Measurements from ENCODE around the gene RBX1. TPM values are rescaled to one million over a fixed set of nuclear protein-coding genes. Genes with fewer than 3 reads are reported as not detected.
"Not testable (repeated sequence)": the region's sequence is repeated elsewhere in the genome, so short reads cannot be mapped to it uniquely, and the experiment has no call there.

The RBX1 gene
- polyA plus RNA-seq (2013): 34.5 TPM

DNA sequence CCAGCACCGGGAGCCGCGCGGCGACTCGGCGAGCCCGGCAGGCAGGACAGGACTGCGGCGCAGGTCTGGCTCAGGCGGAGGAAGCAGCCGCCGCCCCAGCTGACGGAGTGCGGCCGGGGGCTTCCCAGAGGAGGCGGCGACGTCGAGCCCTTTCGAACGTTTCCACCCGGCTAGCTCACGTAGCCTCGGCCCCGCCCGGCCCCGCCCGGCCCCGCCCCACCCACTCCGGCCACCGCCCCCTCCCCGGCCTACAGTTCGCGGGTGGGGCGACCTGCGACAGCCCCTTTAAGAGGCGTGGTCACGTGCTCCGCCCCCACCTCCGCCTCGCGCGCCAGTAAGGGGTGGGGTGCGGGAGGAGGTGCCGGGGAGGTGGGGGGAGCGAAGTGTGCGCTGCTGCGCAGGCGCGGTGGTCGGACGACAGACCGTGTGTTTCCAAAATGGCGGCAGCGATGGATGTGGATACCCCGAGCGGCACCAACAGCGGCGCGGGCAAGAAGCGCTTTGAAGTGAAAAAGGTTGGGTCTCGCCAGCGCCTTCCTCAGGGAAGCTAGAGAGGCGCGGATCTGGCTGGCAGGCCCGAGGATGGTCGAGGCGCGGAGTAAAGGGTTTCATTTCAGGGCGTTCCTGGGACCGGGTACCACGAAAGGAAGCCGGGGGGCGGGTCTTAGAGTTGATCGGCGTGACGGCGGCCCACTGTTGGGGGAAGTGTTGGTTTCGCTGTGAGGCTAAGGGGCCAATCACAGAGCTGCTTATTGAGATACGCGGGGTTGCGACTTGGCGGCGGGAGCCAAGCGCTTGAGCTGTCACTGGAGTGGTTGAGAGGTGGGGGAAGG, at the start of gene RBX1:
TSS of gene RBX1 (plus strand) at position 417 of the 833 bp plus-strand sequence. CDS start at position 438, 21 bp downstream.
- ChIA-PET POLR2A (interaction anchor here (0.6 to 2.3 kb wide), 11 partner anchors 8 to 146 kb away, joined by 3 to 27 read pairs (median 3); partner anchors contain the start of gene EP300), CTCF (interaction anchor here (1.0 to 2.8 kb wide), 3 partner anchors 16 to 142 kb away, joined by 3 to 18 read pairs (median 11); partner anchors contain the start of gene EP300)
- Histone ChIP-seq H3K4me1 (ENCODE audit: control extremely low read depth in 1 of 4, control insufficient read depth in 4 of 4, insufficient read depth in 4 of 4, low read length in 3 of 4) (peaks cover 8 to 30% (median 14%) of the 10 kb centered on the region in 4 experiments), H3K4me3 (ENCODE audit: control insufficient read depth in 1 of 7, extremely low read depth in 1 of 7, insufficient read depth in 4 of 7, low read depth in 2 of 7, low read length in 6 of 7) (peak within 1 kb of the TSS; percentile 81 to 97 (median 91)), H3K27me3 (replicated peaks in 2 of 5; ENCODE audit: control insufficient read depth in 4 of 5, insufficient read depth in 5 of 5, low read length in 4 of 5) (no peaks in the 10 kb centered on the region), H3K36me3 (ENCODE audit: control insufficient read depth in 4 of 4, insufficient read depth in 4 of 4, low read length in 3 of 4) (peaks cover 2 to 23% (median 7%) of the 10 kb centered on the region in 4 experiments), H3K27ac (ENCODE audit: insufficient read depth in 1 of 2, low read depth in 1 of 2, low read length in 2 of 2, poor library complexity in 1 of 2, severe bottlenecking in 2 of 2) (peak within 1 kb of the TSS; percentile 79 to 92), H3K9me3 (ENCODE audit: control extremely low read depth in 1 of 5, control insufficient read depth in 4 of 5, insufficient read depth in 2 of 5, low read depth in 1 of 5, low read length in 4 of 5) (no peaks in the 10 kb centered on the region)
- DNase-seq: peak; percentile 98 to 99 (median 99)
- WGBS (ENCODE audit: insufficient coverage): under 1% methylated on average over 49 of the region's 86 CpGs

DNA sequence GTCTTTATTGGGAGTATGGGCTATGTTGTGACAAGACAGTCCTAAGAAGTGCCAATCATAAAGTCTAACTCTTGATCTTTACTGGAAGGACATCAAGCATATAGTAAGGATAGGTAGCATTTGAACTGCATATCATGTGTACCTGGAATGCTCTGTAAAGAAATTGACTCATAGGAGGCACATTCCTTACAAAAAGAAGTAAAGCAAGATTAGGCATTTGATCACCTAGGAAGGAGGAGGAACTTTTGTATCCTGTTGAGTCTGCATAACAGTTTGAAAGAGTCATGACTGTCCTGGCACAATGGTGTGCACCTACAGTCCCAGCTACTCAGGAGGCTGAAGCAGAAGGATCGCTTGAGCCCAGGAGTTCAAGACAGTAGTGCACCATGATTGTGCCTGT, 47.1 kb upstream of the RBX1 start:
- H3K36me3 ChIP-seq (ENCODE audit: control insufficient read depth in 4 of 4, insufficient read depth in 4 of 4, low read length in 3 of 4): peaks cover 3 to 6% (median 4%) of the 10 kb centered on the region in 4 experiments
- ChIA-PET CTCF (interaction anchor here (0.7 to 1.8 kb wide), 2 partner anchors 12 to 221 kb away, joined by 3 to 6 read pairs; no protein-coding TSS in a partner anchor), POLR2A (no interaction called here)
- H3K4me1 ChIP-seq (ENCODE audit: control extremely low read depth in 1 of 4, control insufficient read depth in 4 of 4, insufficient read depth in 4 of 4, low read length in 3 of 4): no peaks in the 10 kb centered on the region
- no peak for DNase-seq
- H3K4me3 ChIP-seq (ENCODE audit: control insufficient read depth in 1 of 7, extremely low read depth in 1 of 7, insufficient read depth in 4 of 7, low read depth in 2 of 7, low read length in 6 of 7): no peak overlapping the region
- no peak overlapping the region for H3K27ac ChIP-seq (ENCODE audit: insufficient read depth in 1 of 2, low read depth in 1 of 2, low read length in 2 of 2, poor library complexity in 1 of 2, severe bottlenecking in 2 of 2)
- 92% methylated on average over 1 of the region's 1 CpG for WGBS (ENCODE audit: insufficient coverage)
- H3K27me3 ChIP-seq (replicated peaks in 2 of 5; ENCODE audit: control insufficient read depth in 4 of 5, insufficient read depth in 5 of 5, low read length in 4 of 5): no peaks in the 10 kb centered on the region
- H3K9me3 ChIP-seq (ENCODE audit: control extremely low read depth in 1 of 5, control insufficient read depth in 4 of 5, insufficient read depth in 2 of 5, low read depth in 1 of 5, low read length in 4 of 5): no peaks in the 10 kb centered on the region

DNA sequence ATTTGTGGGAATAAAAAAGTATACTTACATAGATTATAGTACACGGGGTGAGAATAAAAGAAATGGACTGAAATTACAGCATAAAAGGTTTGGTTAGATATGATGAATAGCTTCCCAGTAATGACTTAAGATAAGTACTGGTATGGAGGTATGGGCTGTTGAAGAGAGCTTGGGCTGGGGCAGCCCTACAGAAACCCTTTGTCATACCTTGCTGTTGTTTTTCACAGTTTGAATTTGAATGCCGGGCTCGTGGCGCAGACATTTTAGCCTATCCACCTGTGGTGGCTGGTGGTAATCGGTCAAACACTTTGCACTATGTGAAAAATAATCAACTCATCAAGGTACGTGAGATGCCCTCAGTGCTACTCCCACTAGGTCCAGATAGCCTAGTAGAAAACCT, 42.3 kb upstream of the RBX1 start:
- 100% methylated on average over 6 of the region's 6 CpGs for WGBS (ENCODE audit: insufficient coverage)
- Histone ChIP-seq H3K9me3 (ENCODE audit: control extremely low read depth in 1 of 5, control insufficient read depth in 4 of 5, insufficient read depth in 2 of 5, low read depth in 1 of 5, low read length in 4 of 5) (no peaks in the 10 kb centered on the region), H3K27ac (ENCODE audit: insufficient read depth in 1 of 2, low read depth in 1 of 2, low read length in 2 of 2, poor library complexity in 1 of 2, severe bottlenecking in 2 of 2) (no peak overlapping the region), H3K36me3 (ENCODE audit: control insufficient read depth in 4 of 4, insufficient read depth in 4 of 4, low read length in 3 of 4) (peaks cover 0 to 20% (median 10%) of the 10 kb centered on the region in 4 experiments), H3K27me3 (replicated peaks in 2 of 5; ENCODE audit: control insufficient read depth in 4 of 5, insufficient read depth in 5 of 5, low read length in 4 of 5) (no peaks in the 10 kb centered on the region), H3K4me1 (ENCODE audit: control extremely low read depth in 1 of 4, control insufficient read depth in 4 of 4, insufficient read depth in 4 of 4, low read length in 3 of 4) (no peaks in the 10 kb centered on the region), H3K4me3 (ENCODE audit: control insufficient read depth in 1 of 7, extremely low read depth in 1 of 7, insufficient read depth in 4 of 7, low read depth in 2 of 7, low read length in 6 of 7) (no peak overlapping the region)
- ChIA-PET POLR2A (no interaction called here), CTCF (interaction anchor here (0.8 to 2.3 kb wide), 6 partner anchors 8 to 51 kb away, joined by 3 to 11 read pairs (median 4); no protein-coding TSS in a partner anchor)
- DNase-seq: no peak

DNA sequence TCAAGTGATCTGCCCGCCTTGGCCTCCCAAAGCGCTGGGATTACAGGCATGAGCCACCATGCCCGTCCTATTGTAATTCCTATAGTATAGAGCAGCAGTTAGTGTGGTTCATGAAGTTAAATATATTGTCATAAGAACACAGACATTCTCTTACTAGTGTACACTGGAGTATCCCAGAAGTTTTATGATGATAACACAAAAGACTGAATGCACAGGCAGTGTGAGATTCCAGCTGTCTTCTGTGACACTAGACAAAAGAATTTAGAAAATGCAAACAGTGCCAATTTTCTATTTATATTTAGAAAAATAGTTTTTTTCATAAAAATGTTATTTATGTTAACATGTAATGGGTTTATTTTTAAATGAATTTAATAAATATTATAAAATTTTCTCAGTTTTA, 39.4 kb upstream of the RBX1 start:
- Histone ChIP-seq H3K36me3 (ENCODE audit: control insufficient read depth in 4 of 4, insufficient read depth in 4 of 4, low read length in 3 of 4) (peaks cover 3 to 41% (median 20%) of the 10 kb centered on the region in 4 experiments), H3K4me1 (ENCODE audit: control extremely low read depth in 1 of 4, control insufficient read depth in 4 of 4, insufficient read depth in 4 of 4, low read length in 3 of 4) (no peaks in the 10 kb centered on the region), H3K9me3 (ENCODE audit: control extremely low read depth in 1 of 5, control insufficient read depth in 4 of 5, insufficient read depth in 2 of 5, low read depth in 1 of 5, low read length in 4 of 5) (no peaks in the 10 kb centered on the region), H3K27ac (ENCODE audit: insufficient read depth in 1 of 2, low read depth in 1 of 2, low read length in 2 of 2, poor library complexity in 1 of 2, severe bottlenecking in 2 of 2) (no peak overlapping the region), H3K27me3 (replicated peaks in 2 of 5; ENCODE audit: control insufficient read depth in 4 of 5, insufficient read depth in 5 of 5, low read length in 4 of 5) (no peaks in the 10 kb centered on the region), H3K4me3 (ENCODE audit: control insufficient read depth in 1 of 7, extremely low read depth in 1 of 7, insufficient read depth in 4 of 7, low read depth in 2 of 7, low read length in 6 of 7) (no peak overlapping the region)
- DNase-seq: no peak
- ChIA-PET POLR2A (no interaction called here), CTCF (no interaction called here)
- WGBS (ENCODE audit: insufficient coverage): 92% methylated on average over 2 of the region's 3 CpGs

DNA sequence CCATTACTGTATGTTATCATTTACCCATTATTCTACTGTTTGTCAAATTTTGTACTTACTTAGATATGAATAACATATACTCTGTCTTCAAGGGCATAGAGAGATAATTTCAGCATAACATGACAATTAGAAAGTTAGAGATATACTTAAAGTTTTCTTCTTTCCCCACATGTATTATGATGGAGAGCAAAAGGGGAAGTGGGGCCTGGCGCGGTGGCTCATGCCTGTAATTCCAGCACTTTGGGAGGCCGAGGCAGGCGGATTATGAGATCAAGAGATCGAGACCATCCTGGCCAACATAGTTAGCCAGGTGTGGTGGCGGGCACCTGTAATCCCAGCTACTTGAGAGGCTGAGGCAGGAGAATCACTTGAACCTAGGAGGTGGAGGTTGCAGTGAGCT, 38.2 kb upstream of the RBX1 start:
- H3K9me3 ChIP-seq (ENCODE audit: control extremely low read depth in 1 of 5, control insufficient read depth in 4 of 5, insufficient read depth in 2 of 5, low read depth in 1 of 5, low read length in 4 of 5); H3K27ac ChIP-seq (ENCODE audit: insufficient read depth in 1 of 2, low read depth in 1 of 2, low read length in 2 of 2, poor library complexity in 1 of 2, severe bottlenecking in 2 of 2); H3K27me3 ChIP-seq (replicated peaks in 2 of 5; ENCODE audit: control insufficient read depth in 4 of 5, insufficient read depth in 5 of 5, low read length in 4 of 5); DNase-seq; H3K4me3 ChIP-seq (ENCODE audit: control insufficient read depth in 1 of 7, extremely low read depth in 1 of 7, insufficient read depth in 4 of 7, low read depth in 2 of 7, low read length in 6 of 7); CTCF ChIA-PET; H3K4me1 ChIP-seq (ENCODE audit: control extremely low read depth in 1 of 4, control insufficient read depth in 4 of 4, insufficient read depth in 4 of 4, low read length in 3 of 4): not testable (repeated sequence)
- 100% methylated on average over 3 of the region's 6 CpGs for WGBS (ENCODE audit: insufficient coverage)
- POLR2A ChIA-PET: interaction anchor here (0.7 kb wide), 1 partner anchor 205 kb away, joined by 5 read pairs; no protein-coding TSS in a partner anchor
- peaks cover 3 to 48% (median 20%) of the 10 kb centered on the region in 4 experiments for H3K36me3 ChIP-seq (ENCODE audit: control insufficient read depth in 4 of 4, insufficient read depth in 4 of 4, low read length in 3 of 4)

DNA sequence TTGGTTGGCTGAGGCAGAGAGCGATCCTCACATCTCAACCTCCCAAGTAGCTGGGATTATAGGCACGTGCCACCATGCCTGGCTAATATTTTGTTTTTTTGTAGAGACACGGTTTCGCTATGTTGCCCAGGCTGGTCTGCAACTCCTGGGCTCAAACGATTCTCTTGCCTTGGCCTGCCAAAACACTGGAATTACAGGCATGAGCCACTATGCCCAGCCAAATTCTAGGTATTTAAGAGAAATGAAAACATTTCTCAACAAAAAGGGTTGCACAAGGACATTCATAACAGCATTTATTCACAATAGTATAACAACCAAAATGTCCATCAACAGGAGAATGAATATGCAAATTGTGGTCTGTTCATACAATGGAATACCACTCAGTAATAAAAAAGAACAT, 31.7 kb upstream of the RBX1 start:
- no peaks in the 10 kb centered on the region for H3K9me3 ChIP-seq (ENCODE audit: control extremely low read depth in 1 of 5, control insufficient read depth in 4 of 5, insufficient read depth in 2 of 5, low read depth in 1 of 5, low read length in 4 of 5)
- ChIA-PET CTCF (interaction anchor here (1.3 kb wide), 1 partner anchor 11 kb away, joined by 4 read pairs; no protein-coding TSS in a partner anchor), POLR2A (no interaction called here)
- no peaks in the 10 kb centered on the region for H3K4me1 ChIP-seq (ENCODE audit: control extremely low read depth in 1 of 4, control insufficient read depth in 4 of 4, insufficient read depth in 4 of 4, low read length in 3 of 4)
- peaks cover 3 to 31% (median 20%) of the 10 kb centered on the region in 4 experiments for H3K36me3 ChIP-seq (ENCODE audit: control insufficient read depth in 4 of 4, insufficient read depth in 4 of 4, low read length in 3 of 4)
- no peak overlapping the region for H3K27ac ChIP-seq (ENCODE audit: insufficient read depth in 1 of 2, low read depth in 1 of 2, low read length in 2 of 2, poor library complexity in 1 of 2, severe bottlenecking in 2 of 2)
- H3K4me3 ChIP-seq (ENCODE audit: control insufficient read depth in 1 of 7, extremely low read depth in 1 of 7, insufficient read depth in 4 of 7, low read depth in 2 of 7, low read length in 6 of 7): no peak overlapping the region
- no peaks in the 10 kb centered on the region for H3K27me3 ChIP-seq (replicated peaks in 2 of 5; ENCODE audit: control insufficient read depth in 4 of 5, insufficient read depth in 5 of 5, low read length in 4 of 5)
- 90% methylated on average over 2 of the region's 5 CpGs for WGBS (ENCODE audit: insufficient coverage)
- DNase-seq: no peak

DNA sequence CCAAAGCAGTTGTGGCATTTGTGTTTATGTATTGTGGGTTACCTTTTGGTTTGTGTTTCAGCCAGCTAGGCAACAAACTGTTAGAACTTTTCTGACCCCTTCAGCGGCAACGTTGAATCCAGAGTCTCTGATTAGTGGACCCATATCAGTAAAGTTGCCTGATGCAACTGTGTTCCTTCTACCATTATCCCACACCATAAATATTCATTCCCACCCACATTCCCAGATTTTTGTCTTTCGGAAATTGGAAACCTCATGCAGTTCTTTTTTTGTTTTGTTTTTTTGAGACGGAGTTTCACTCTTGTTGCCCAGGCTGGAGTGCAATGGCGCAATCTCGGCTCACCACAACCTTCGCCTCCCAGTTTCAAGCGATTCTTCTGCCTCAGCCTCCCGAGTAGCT, 30.7 kb upstream of the RBX1 start:
- ChIA-PET POLR2A (no interaction called here), CTCF (no interaction called here)
- no peaks in the 10 kb centered on the region for H3K9me3 ChIP-seq (ENCODE audit: control extremely low read depth in 1 of 5, control insufficient read depth in 4 of 5, insufficient read depth in 2 of 5, low read depth in 1 of 5, low read length in 4 of 5)
- no peak overlapping the region for H3K27ac ChIP-seq (ENCODE audit: insufficient read depth in 1 of 2, low read depth in 1 of 2, low read length in 2 of 2, poor library complexity in 1 of 2, severe bottlenecking in 2 of 2)
- DNase-seq: no peak
- H3K27me3 ChIP-seq (replicated peaks in 2 of 5; ENCODE audit: control insufficient read depth in 4 of 5, insufficient read depth in 5 of 5, low read length in 4 of 5): no peaks in the 10 kb centered on the region
- H3K36me3 ChIP-seq (ENCODE audit: control insufficient read depth in 4 of 4, insufficient read depth in 4 of 4, low read length in 3 of 4): peaks cover 7 to 31% (median 19%) of the 10 kb centered on the region in 4 experiments
- no peak overlapping the region for H3K4me3 ChIP-seq (ENCODE audit: control insufficient read depth in 1 of 7, extremely low read depth in 1 of 7, insufficient read depth in 4 of 7, low read depth in 2 of 7, low read length in 6 of 7)
- 100% methylated on average over 3 of the region's 9 CpGs for WGBS (ENCODE audit: insufficient coverage)
- no peaks in the 10 kb centered on the region for H3K4me1 ChIP-seq (ENCODE audit: control extremely low read depth in 1 of 4, control insufficient read depth in 4 of 4, insufficient read depth in 4 of 4, low read length in 3 of 4)

Measured in common myeloid progenitor, CD34-positive (primary cell).